GM19452 (cell line): Measurements from ENCODE around the gene CNDP2.
"Not testable (repeated sequence)": the region's sequence is repeated elsewhere in the genome, so short reads cannot be mapped to it uniquely, and the experiment has no call there.

ENCODE experiments used
- ATAC-seq: cut with Tn5 transposase; IDR thresholded peaks from one replicate; pipeline ENCODE4 v1.9.1; 2021; ENCODE audit not compliant: unreplicated experiment

The CNDP2 gene

DNA sequence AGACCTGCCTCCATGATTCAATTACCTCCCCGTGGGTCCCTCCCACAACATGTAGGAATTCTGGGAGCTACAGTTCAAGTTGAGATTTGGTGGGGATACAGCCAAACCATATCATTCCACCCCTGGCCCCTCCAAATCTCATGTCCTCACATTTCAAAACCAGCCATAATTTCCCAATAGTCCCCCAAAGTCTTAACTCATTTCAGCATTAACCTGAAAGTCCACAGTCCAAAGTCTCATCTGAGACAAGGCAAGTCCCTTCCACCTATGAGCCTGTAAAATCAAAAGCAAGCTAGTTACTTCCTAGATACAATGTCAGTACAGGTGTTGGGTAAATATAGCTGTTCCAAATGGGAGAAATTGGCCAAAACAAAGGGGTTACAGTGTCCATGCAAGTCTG, 69.0 kb downstream of the CNDP2 start:
- ATAC-seq, result not testable (repeated sequence)

DNA sequence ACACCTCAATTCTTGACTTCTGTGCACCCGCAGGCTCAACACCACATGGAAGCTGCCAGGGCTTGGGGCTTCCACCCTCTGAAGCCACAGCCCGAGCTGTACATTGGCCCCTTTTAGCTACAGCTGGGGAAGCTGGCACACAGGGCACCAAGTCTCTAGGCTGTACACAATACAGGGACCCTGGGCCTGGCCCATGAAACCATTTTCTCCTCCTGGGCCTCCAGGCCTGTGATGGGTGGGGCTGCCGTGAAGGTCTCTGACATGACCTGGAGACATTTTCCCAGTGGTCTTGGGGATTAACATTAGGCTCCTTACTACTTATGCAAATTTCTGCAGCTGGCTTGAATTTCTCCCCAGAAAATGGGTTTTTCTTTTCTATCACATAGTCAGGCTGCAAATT, 69.8 kb downstream of the CNDP2 start:
- not testable (repeated sequence) for ATAC-seq

DNA sequence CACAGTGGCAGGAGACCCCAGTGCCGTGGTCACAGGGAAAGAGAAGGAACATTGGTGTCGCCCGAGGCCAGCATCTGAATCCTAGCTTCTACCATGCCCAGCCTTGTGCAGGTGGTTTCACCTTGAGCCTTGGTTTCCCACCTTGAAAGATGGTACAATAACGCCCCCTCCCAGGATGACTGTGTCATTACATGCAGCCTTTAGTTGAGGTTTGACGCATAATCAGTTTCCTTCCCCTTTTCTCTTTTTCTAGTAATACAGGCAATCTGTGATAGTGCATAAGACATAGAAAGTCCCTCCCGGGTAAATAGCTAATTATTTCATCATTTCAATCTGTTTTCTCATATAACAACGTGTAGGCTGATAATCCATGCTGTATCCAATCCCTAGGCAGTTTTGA, 71.7 kb downstream of the CNDP2 start:
- no peak for ATAC-seq

DNA sequence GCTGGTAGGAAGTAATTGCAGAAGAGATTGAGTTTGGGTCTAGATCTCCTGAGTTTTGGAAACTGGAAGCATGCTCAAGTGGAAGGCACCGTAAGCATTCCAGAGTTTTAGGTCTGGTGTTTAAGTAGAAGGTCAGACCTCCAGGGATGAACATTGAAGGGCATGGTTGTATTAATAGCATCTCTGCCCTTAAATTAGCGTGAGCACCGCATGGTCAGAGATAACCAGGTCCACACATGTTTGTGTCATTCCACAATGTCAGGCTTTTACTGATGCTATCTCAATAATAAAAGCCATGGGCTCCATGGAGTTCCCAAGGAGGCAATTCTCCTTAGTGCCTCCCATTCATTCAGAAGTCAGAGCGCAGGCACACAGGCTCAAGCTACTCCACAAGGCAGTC, 73.2 kb downstream of the CNDP2 start:
- no peak for ATAC-seq

DNA sequence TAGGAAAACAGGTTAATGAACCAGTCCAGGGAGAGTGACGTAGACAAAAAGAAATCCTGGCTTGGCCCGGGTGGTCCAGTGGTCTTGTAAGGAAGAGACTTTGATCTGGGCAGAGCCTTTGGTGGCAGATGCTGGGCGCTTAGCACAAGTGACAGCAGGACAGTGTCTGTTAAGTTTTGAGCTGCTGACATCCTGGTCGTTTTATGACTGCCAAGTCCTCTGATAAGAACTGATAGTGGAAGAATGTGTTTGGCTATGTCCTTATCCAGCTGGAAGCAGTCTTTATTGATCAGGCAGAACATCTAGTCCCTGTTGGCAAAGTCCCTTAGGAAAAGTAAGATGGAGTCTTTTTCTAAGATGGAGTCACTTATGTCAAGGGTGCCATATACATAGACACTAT, 74.1 kb downstream of the CNDP2 start:
- no peak for ATAC-seq

GRCh38 chr18:74571895-74572680, 75.9 kb downstream of the CNDP2 start:
- ATAC-seq, result no peak

DNA sequence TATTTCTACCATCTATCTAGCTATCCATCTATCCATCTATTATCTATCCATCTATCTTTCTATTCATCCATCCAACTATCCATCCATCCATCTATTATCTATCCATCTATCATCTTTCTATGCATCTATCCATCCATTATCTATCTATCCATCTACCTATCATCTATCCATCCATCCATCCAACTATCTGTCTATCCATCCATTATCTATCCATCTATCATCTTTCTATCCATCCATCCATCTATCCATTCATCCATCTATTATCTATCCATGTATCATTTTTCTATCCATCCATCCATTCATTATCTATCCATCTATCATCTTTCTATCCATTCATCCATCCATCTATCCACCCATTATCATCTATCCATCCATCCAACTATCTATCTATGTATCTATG, 76.9 kb downstream of the CNDP2 start:
- ATAC-seq, result no peak
